Caco-2 (cell line): ENCODE data around the gene HIPK2. TPM values are rescaled to one million over a fixed set of nuclear protein-coding genes. Genes with fewer than 3 reads are reported as not detected.

Experiments
- BruUV-seq: library from RNA; stranded (reverse); fragments of 400-500 nt; replicated peaks from 2 replicates; lab custom pipeline; 2021; lab: Mats Ljungman, UMichigan
- CTCF ChIA-PET: fragments of 300-600 bp; sonication (Branson Sonifier 250); formaldehyde crosslinking; loops from one replicate; lab custom pipeline; 2022; ENCODE audit warnings: antibody characterized with exemption; lab: Charles Lee
- POLR2A ChIA-PET: fragments of 300-600 bp; sonication (Branson Sonifier 250); formaldehyde crosslinking; loops from one replicate; lab custom pipeline; 2022; ENCODE audit warnings: antibody characterized with exemption; lab: Charles Lee
- DNase-seq, 2 experiments: peaks; one replicate each; pipeline versions ENCODE4 v3.0.0 to v3.0.0-alpha.2; 2020 to 2022
- H3K27me3 ChIP-seq: replicated peaks from 2 replicates; pipeline ENCODE4 v1.6.0; 2011; ENCODE audit warnings: low read length; ENCODE audit not compliant: control insufficient read depth, insufficient read depth
- H3K36me3 ChIP-seq: 2 replicates; pipeline ENCODE4 v1.5.1; 2011; ENCODE audit warnings: low read length; ENCODE audit not compliant: control insufficient read depth, insufficient read depth
- H3K4me1 ChIP-seq: fragments of 250-450 bp; sonication (Bioruptor Pico); 2 replicates; pipeline ENCODE4 v1.5.1; 2020; ENCODE audit warnings: mild to moderate bottlenecking
- H3K4me3 ChIP-seq: 2 replicates; pipeline ENCODE4 v1.5.1; 2011; ENCODE audit warnings: low read depth, mild to moderate bottlenecking, control low read depth, low read length
- H3K9me3 ChIP-seq: fragments of 250-450 bp; sonication (Bioruptor Pico); 2 replicates; pipeline ENCODE4 v1.5.1; 2020; ENCODE audit warnings: mild to moderate bottlenecking, moderate library complexity
- H3K27ac Mint-ChIP-seq: one replicate; pipeline ENCODE4 v1.8.0; 2022; ENCODE audit warnings: mixed read lengths; ENCODE audit not compliant: unreplicated experiment
- H3K27me3 Mint-ChIP-seq: one replicate; pipeline ENCODE4 v1.8.0; 2022; ENCODE audit warnings: mixed read lengths; ENCODE audit not compliant: insufficient read depth, unreplicated experiment
- H3K36me3 Mint-ChIP-seq: one replicate; pipeline ENCODE4 v1.8.0; 2022; ENCODE audit warnings: mild to moderate bottlenecking, mixed read lengths; ENCODE audit not compliant: insufficient read depth, unreplicated experiment
- H3K4me1 Mint-ChIP-seq: one replicate; pipeline ENCODE4 v1.8.0; 2022; ENCODE audit warnings: low read depth, mixed read lengths; ENCODE audit not compliant: unreplicated experiment
- H3K4me3 Mint-ChIP-seq: one replicate; pipeline ENCODE4 v1.8.0; 2022; ENCODE audit warnings: mild to moderate bottlenecking, moderate library complexity, mixed read lengths; ENCODE audit not compliant: unreplicated experiment
- H3K9me3 Mint-ChIP-seq: one replicate; pipeline ENCODE4 v1.8.0; 2022; ENCODE audit warnings: mixed read lengths; ENCODE audit not compliant: unreplicated experiment
- CTCF ChIP-seq, 2 experiments: fragments of 200-600 bp in 1 of 2; IDR thresholded peaks; 1 replicate in 1 of 2; 2 replicates in 1 of 2; pipeline versions ENCODE4 v1.5.1 to v1.8.0; 2011 to 2022; ENCODE audit warnings: antibody characterized with exemption in 1 of 2, control low read depth in 1 of 2, inconsistent platforms in 1 of 2, low read depth in 1 of 2, low read length in 1 of 2, mild to moderate bottlenecking in 1 of 2, moderate library complexity in 1 of 2; ENCODE audit not compliant: insufficient read depth in 1 of 2, severe bottlenecking in 1 of 2, unreplicated experiment in 1 of 2
- intact Hi-C: fragments of 100-400 bp; cut with micrococcal nuclease; formaldehyde crosslinking; loops from one replicate; pipeline ENCODE4 v1.10.0; 2022; ENCODE audit not compliant: unreplicated experiment
- total RNA-seq: library from RNA; stranded (reverse); gene quantifications from 2 replicates; pipeline ENCODE4 v1.2.3, GENCODE V29; 2022

The HIPK2 gene
- total RNA-seq, 1 experiment from 2014 or later, result 42.8 TPM

GRCh38 chr7:139784648-139785047 lies 6.8 kb upstream of the HIPK2 start:
- H3K36me3 Mint-ChIP-seq, result no peaks in the 10 kb centered on the region
- H3K4me3 Mint-ChIP-seq, result no peak overlapping the region
- DNase-seq, result no peak
- ChIA-PET POLR2A (no interaction called here), CTCF (no interaction called here)
- TF ChIP-seq CTCF (IDR thresholded peaks at IDR 0.05; ENCODE audit: insufficient read depth in 1 of 2, low read depth in 1 of 2, low read length in 1 of 2, severe bottlenecking in 1 of 2, unreplicated experiment in 1 of 2), result no peak
- H3K9me3 Mint-ChIP-seq, result no peaks in the 10 kb centered on the region
- H3K27ac Mint-ChIP-seq, result no peak overlapping the region
- no peak overlapping the region for H3K4me3 ChIP-seq
- H3K4me1 Mint-ChIP-seq, result no peaks in the 10 kb centered on the region
- no peaks in the 10 kb centered on the region for H3K9me3 ChIP-seq
- intact Hi-C loops, result no loop called here
- H3K36me3 ChIP-seq, result no peaks in the 10 kb centered on the region
- peaks cover 3% of the 10 kb centered on the region; the same call in 1 of the 2 replicates for H3K4me1 ChIP-seq
- no TSS peak for BruUV-seq
- peaks cover 4% of the 10 kb centered on the region for H3K27me3 Mint-ChIP-seq
- no peaks in the 10 kb centered on the region for H3K27me3 ChIP-seq

GRCh38 chr7:139783647-139784385 lies 6.0 kb upstream of the HIPK2 start:
- H3K9me3 Mint-ChIP-seq, result no peaks in the 10 kb centered on the region
- H3K27me3 Mint-ChIP-seq, result peaks cover 4% of the 10 kb centered on the region
- no peaks in the 10 kb centered on the region for H3K36me3 ChIP-seq
- BruUV-seq, result no TSS peak
- H3K4me3 ChIP-seq, result no peak overlapping the region
- ChIA-PET CTCF (interaction anchor here (0.7 kb wide), 1 partner anchor 51 kb away, joined by 3 read pairs; no protein-coding TSS in a partner anchor), POLR2A (interaction anchor here (0.5 to 0.6 kb wide), 3 partner anchors 194 to 424 kb away, joined by 3 to 12 read pairs (median 3); partner anchors contain the start of gene LUC7L2)
- H3K36me3 Mint-ChIP-seq, result no peaks in the 10 kb centered on the region
- H3K4me1 Mint-ChIP-seq, result no peaks in the 10 kb centered on the region
- peak in 1 of 2 experiments; percentile 30 for DNase-seq
- no peak overlapping the region for H3K4me3 Mint-ChIP-seq
- intact Hi-C loops, result no loop called here
- TF ChIP-seq CTCF (IDR thresholded peaks at IDR 0.05; ENCODE audit: insufficient read depth in 1 of 2, low read depth in 1 of 2, low read length in 1 of 2, severe bottlenecking in 1 of 2, unreplicated experiment in 1 of 2), result no peak
- peaks cover 3% of the 10 kb centered on the region; the same call in 1 of the 2 replicates for H3K4me1 ChIP-seq
- H3K27me3 ChIP-seq, result no peaks in the 10 kb centered on the region
- no peaks in the 10 kb centered on the region for H3K9me3 ChIP-seq
- H3K27ac Mint-ChIP-seq, result no peak overlapping the region

GRCh38 chr7:139782932-139783331 lies 5.1 kb upstream of the HIPK2 start:
- TF ChIP-seq CTCF (IDR thresholded peaks at IDR 0.05; ENCODE audit: insufficient read depth in 1 of 2, low read depth in 1 of 2, low read length in 1 of 2, severe bottlenecking in 1 of 2, unreplicated experiment in 1 of 2), result no peak
- Mint-ChIP-seq H3K9me3 (no peaks in the 10 kb centered on the region), H3K4me1 (no peaks in the 10 kb centered on the region), H3K27ac (no peak overlapping the region), H3K4me3 (no peak overlapping the region), H3K36me3 (no peaks in the 10 kb centered on the region), H3K27me3 (peaks cover 4% of the 10 kb centered on the region)
- no peaks in the 10 kb centered on the region for H3K9me3 ChIP-seq
- H3K36me3 ChIP-seq, result no peaks in the 10 kb centered on the region
- H3K4me3 ChIP-seq, result no peak overlapping the region
- DNase-seq, result no peak
- CTCF ChIA-PET, result no interaction called here
- POLR2A ChIA-PET, result interaction anchor here (0.5 to 0.6 kb wide), 3 partner anchors 193 to 423 kb away, joined by 3 to 12 read pairs (median 3); partner anchors contain the start of gene LUC7L2
- intact Hi-C loops, result no loop called here
- H3K4me1 ChIP-seq, result peaks cover 3% of the 10 kb centered on the region; the same call in 1 of the 2 replicates
- H3K27me3 ChIP-seq, result no peaks in the 10 kb centered on the region
- BruUV-seq, result no TSS peak
